ENCODE results near the gene IGSF21. TPM values are rescaled to one million over a fixed set of nuclear protein-coding genes. Genes with fewer than 3 reads are reported as not detected.

The IGSF21 gene
- total RNA-seq, 1 experiment from 2014 or later, result 30.5 TPM

GRCh38 chr1:18263547-18264120 is 156.0 kb downstream of the IGSF21 start (continued):
- TF ChIP-seq FOXP1 (CRISPR knock-in tag; IDR thresholded peaks at IDR 0.05; ENCODE audit: borderline replicate concordance) (no peak), USF2 (CRISPR knock-in tag; IDR thresholded peaks at IDR 0.05) (peak; percentile 25; the same call in 1 of the 2 replicates), JAZF1 (CRISPR knock-in tag; IDR thresholded peaks at IDR 0.05) (no peak), ZBTB43 (CRISPR knock-in tag; IDR thresholded peaks at IDR 0.05) (no peak)

- no peak overlapping the region for H3K4me3 Mint-ChIP-seq
- peaks cover 19% of the 10 kb centered on the region for H3K9me3 Mint-ChIP-seq
- H3K27ac Mint-ChIP-seq, result no peak overlapping the region
- H3K4me1 Mint-ChIP-seq, result peaks cover 42% of the 10 kb centered on the region
- CTCF ChIA-PET, result interaction anchor here (0.7 to 2.2 kb wide), 2 partner anchors 19 to 30 kb away, joined by 3 to 12 read pairs; no protein-coding TSS in a partner anchor
- H3K36me3 Mint-ChIP-seq, result peaks cover 18% of the 10 kb centered on the region
- DNase-seq (ENCODE audit: low spot score), result no peak
- POLR2A ChIA-PET, result no interaction called here
- TF ChIP-seq ZNF396 (CRISPR knock-in tag; IDR thresholded peaks at IDR 0.05; ENCODE audit: borderline replicate concordance) (no peak), EMX1 (CRISPR knock-in tag; IDR thresholded peaks at IDR 0.05) (0 out of 2 replicates have a peak, but pooled peaks have one; percentile 52)
- ATAC-seq, result no peak
- no peaks in the 10 kb centered on the region; the same call in 1 of the 2 replicates for H3K27me3 Mint-ChIP-seq (ENCODE audit: low read depth)
Measured at GRCh38 chr1:18264450-18265039, 156.9 kb downstream of the IGSF21 start.

GRCh38 chr1:18265641-18266040 is 158.0 kb downstream of the IGSF21 start:
- ATAC-seq (no peak), DNase-seq (ENCODE audit: low spot score) (no peak)
- CTCF ChIA-PET, result interaction anchor here (2.2 kb wide), 1 partner anchor 31 kb away, joined by 12 read pairs; no protein-coding TSS in a partner anchor
- peaks cover 8% of the 10 kb centered on the region; the same call in 1 of the 2 replicates for H3K9me3 Mint-ChIP-seq
- peaks cover 42% of the 10 kb centered on the region for H3K4me1 Mint-ChIP-seq
- H3K36me3 Mint-ChIP-seq, result peaks cover 13% of the 10 kb centered on the region
- no peaks in the 10 kb centered on the region for H3K27me3 Mint-ChIP-seq (ENCODE audit: low read depth)
- no peak overlapping the region for H3K27ac Mint-ChIP-seq
- POLR2A ChIA-PET, result no interaction called here
- H3K4me3 Mint-ChIP-seq, result no peak overlapping the region
- TF ChIP-seq TP53 (CRISPR knock-in tag; IDR thresholded peaks at IDR 0.05) (no peak), PREB (CRISPR knock-in tag; IDR thresholded peaks at IDR 0.05; ENCODE audit: borderline replicate concordance) (no peak), CDX4 (CRISPR knock-in tag; IDR thresholded peaks at IDR 0.05; ENCODE audit: borderline replicate concordance) (no peak), E2F5 (CRISPR knock-in tag; IDR thresholded peaks at IDR 0.05) (no peak), ATF2 (CRISPR knock-in tag; IDR thresholded peaks at IDR 0.05; ENCODE audit: borderline replicate concordance, low read depth) (no peak), ARID4B (CRISPR knock-in tag; IDR thresholded peaks at IDR 0.05; ENCODE audit: borderline replicate concordance) (no peak), ETV6 (CRISPR knock-in tag; IDR thresholded peaks at IDR 0.05) (no peak), IRF2 (CRISPR knock-in tag; IDR thresholded peaks at IDR 0.05; ENCODE audit: borderline replicate concordance, low read depth) (no peak), NFE2L1 (CRISPR knock-in tag; IDR thresholded peaks at IDR 0.05) (no peak), TEAD4 (CRISPR knock-in tag; IDR thresholded peaks at IDR 0.05) (no peak), CBFB (CRISPR knock-in tag; IDR thresholded peaks at IDR 0.05; ENCODE audit: low read depth) (no peak), E2F1 (CRISPR knock-in tag; IDR thresholded peaks at IDR 0.05) (no peak), SMAD3 (CRISPR knock-in tag; IDR thresholded peaks at IDR 0.05; ENCODE audit: borderline replicate concordance) (no peak), MYBL2 (CRISPR knock-in tag; IDR thresholded peaks at IDR 0.05) (no peak)

Data from WTC11 (cell line).